ENCODE data around the gene KIAA0825.

- TF ChIP-seq CTCF (conservative IDR thresholded peaks at IDR 0.05 in 1 of 2, IDR thresholded peaks at IDR 0.05 in 1 of 2; ENCODE audit: low read depth in 1 of 2, low read length in 2 of 2) = no peak
- TF ChIP-seq EZH2 (IDR thresholded peaks at IDR 0.05; ENCODE audit: low read length, missing control alignments) = no peak
Observed at GRCh38 chr5:94154672-94155071, 463.7 kb downstream of the KIAA0825 start.

All from fibroblast of lung (primary cell).